Calu3 (cell line): ENCODE results near the gene LAMP1. TPM values are rescaled to one million over a fixed set of nuclear protein-coding genes. Genes with fewer than 3 reads are reported as not detected.

Source experiments
- BruUV-seq: library from RNA; stranded (reverse); fragments of 400-500 nt; replicated peaks from 2 replicates; lab custom pipeline; 2021; lab: Mats Ljungman, UMichigan
- CTCF ChIA-PET: fragments of 300-600 bp; sonication (Branson Sonifier 250); formaldehyde crosslinking; loops from one replicate; lab custom pipeline; 2022; ENCODE audit warnings: antibody characterized with exemption; lab: Charles Lee
- DNase-seq: peaks from one replicate; pipeline ENCODE4 v3.0.0; 2022
- H3K27ac Mint-ChIP-seq: one replicate; pipeline ENCODE4 v1.8.0; 2022; ENCODE audit warnings: mixed read lengths; ENCODE audit not compliant: unreplicated experiment
- H3K27me3 Mint-ChIP-seq: one replicate; pipeline ENCODE4 v1.8.0; 2022; ENCODE audit warnings: mixed read lengths; ENCODE audit not compliant: unreplicated experiment
- H3K36me3 Mint-ChIP-seq: one replicate; pipeline ENCODE4 v1.8.0; 2022; ENCODE audit warnings: mild to moderate bottlenecking, moderate library complexity, mixed read lengths; ENCODE audit not compliant: insufficient read depth, unreplicated experiment
- H3K4me1 Mint-ChIP-seq: one replicate; pipeline ENCODE4 v1.8.0; 2022; ENCODE audit warnings: mild to moderate bottlenecking, low read depth, mixed read lengths; ENCODE audit not compliant: unreplicated experiment
- H3K4me3 Mint-ChIP-seq: one replicate; pipeline ENCODE4 v1.8.0; 2022; ENCODE audit warnings: mild to moderate bottlenecking, low read depth, moderate library complexity, mixed read lengths; ENCODE audit not compliant: unreplicated experiment
- H3K9me3 Mint-ChIP-seq: one replicate; pipeline ENCODE4 v1.8.0; 2022; ENCODE audit warnings: low read depth, mixed read lengths; ENCODE audit not compliant: unreplicated experiment
- intact Hi-C: fragments of 100-400 bp; cut with micrococcal nuclease; formaldehyde crosslinking; loops from one replicate; pipeline ENCODE4 v1.10.0; 2022; ENCODE audit not compliant: unreplicated experiment
- total RNA-seq: library from RNA; stranded (reverse); gene quantifications from 2 replicates; pipeline ENCODE4 v1.2.3, GENCODE V29; 2022
- TF ChIP-seq, protein P1 (sequence below): fragments of 200-600 bp; IDR thresholded peaks from one replicate; pipeline ENCODE4 v1.8.0; 2022; ENCODE audit warnings: antibody characterized with exemption; ENCODE audit not compliant: unreplicated experiment

The LAMP1 gene
- total RNA-seq, 1 experiment from 2014 or later: 70.7 TPM

DNA sequence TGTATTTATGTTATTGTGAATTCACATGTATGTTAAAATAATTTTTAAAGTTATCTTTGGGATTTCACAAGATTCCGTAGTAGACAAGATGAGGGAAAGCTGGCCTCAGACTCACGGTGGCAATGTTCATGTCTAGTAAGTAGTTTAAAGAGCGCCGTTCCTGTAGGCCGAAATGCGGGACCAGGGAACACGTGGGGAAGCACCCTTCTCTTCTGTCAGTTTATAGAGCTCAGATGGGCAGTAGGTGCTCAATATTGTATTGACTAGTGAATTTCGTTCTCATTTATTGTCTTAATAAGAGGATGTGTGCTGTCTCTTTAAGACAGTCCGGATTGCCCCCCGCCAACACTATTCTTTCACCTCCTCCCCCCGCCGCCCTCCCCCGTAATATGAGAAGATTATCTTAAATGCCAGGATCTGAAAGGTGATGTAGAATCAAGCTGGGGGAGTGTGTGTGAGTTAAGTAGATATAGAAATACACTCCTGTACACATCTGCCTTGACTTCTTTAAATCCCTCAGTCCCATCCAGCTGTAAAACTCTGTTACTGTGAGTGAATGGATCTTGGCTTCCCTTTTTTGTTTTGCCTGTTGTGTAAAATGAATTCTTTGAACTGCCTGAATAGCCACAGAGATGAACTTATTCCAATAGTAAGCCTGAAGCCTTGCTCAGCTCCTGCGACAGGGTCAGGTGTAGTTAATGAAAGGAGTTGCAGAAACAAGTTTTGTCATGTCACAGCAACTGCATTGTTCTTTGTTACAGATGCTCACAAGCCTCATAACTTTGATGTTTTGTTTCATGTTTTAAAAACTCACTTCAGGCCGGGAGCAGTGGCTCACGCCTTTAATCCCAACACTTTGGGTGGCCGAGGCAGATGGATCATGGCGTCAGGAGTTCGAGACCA is 1.3 kb downstream of the LAMP1 start:
- intact Hi-C loops: no loop called here
- BruUV-seq: TSS peak; percentile 66
- TF ChIP-seq, protein P1, sequence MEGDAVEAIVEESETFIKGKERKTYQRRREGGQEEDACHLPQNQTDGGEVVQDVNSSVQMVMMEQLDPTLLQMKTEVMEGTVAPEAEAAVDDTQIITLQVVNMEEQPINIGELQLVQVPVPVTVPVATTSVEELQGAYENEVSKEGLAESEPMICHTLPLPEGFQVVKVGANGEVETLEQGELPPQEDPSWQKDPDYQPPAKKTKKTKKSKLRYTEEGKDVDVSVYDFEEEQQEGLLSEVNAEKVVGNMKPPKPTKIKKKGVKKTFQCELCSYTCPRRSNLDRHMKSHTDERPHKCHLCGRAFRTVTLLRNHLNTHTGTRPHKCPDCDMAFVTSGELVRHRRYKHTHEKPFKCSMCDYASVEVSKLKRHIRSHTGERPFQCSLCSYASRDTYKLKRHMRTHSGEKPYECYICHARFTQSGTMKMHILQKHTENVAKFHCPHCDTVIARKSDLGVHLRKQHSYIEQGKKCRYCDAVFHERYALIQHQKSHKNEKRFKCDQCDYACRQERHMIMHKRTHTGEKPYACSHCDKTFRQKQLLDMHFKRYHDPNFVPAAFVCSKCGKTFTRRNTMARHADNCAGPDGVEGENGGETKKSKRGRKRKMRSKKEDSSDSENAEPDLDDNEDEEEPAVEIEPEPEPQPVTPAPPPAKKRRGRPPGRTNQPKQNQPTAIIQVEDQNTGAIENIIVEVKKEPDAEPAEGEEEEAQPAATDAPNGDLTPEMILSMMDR: no peak
- Mint-ChIP-seq H3K27ac (peak overlapping the region; percentile 60), H3K36me3 (peaks cover 15% of the 10 kb centered on the region), H3K9me3 (peaks cover 2% of the 10 kb centered on the region), H3K4me1 (peaks cover 11% of the 10 kb centered on the region), H3K4me3 (peak overlapping the region; percentile 100), H3K27me3 (no peaks in the 10 kb centered on the region)
- no peak for DNase-seq
- CTCF ChIA-PET: no interaction called here

DNA sequence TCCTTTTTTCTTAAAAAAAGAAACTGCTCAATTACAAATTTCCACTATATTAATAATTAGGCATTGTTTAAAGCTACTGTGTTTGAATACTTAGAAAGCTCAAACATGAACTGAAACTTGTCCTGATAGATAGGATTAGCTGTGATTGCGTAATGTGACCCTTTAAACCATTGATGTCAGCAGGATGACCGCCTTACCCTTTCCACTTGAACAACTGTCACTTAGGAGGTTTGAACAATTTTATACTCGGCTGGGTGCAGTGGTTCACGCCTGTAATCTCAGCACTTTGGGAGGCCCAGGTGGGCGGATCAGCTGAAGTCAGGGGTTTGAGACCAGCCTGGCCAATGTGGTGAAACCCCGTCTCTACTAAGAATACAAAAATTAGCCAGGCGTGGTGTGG is 2.9 kb downstream of the LAMP1 start:
- CTCF ChIA-PET: interaction anchor here (0.7 kb wide), 1 partner anchor 278 kb away, joined by 4 read pairs; no protein-coding TSS in a partner anchor
- no peak overlapping the region for H3K27ac Mint-ChIP-seq
- peaks cover 11% of the 10 kb centered on the region for H3K4me1 Mint-ChIP-seq
- TF ChIP-seq, protein P1: no peak
- H3K4me3 Mint-ChIP-seq: no peak overlapping the region
- peaks cover 2% of the 10 kb centered on the region for H3K9me3 Mint-ChIP-seq
- H3K36me3 Mint-ChIP-seq: peaks cover 15% of the 10 kb centered on the region
- intact Hi-C loops: no loop called here
- no TSS peak for BruUV-seq
- DNase-seq: no peak
- no peaks in the 10 kb centered on the region for H3K27me3 Mint-ChIP-seq

DNA sequence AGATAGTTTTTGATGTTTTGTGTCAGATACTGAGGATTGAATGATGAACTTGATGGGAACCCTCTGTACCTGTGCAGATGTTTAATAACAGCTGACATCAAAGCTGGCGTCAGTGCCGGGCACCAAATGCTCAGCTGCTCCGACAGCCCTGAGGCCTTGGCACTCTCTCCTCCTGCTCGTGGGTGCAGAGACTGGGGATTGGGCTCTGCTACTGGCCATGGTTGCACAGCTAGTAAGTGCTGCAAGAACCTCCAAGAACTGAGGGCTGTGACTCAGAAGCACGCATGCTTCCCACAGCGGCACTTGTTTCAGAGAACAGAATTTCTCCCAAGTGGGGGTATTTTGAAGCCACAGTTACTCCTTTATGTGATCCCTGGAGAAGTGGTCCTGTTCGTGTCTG is 5.9 kb downstream of the LAMP1 start:
- intact Hi-C loops: no loop called here
- BruUV-seq: no TSS peak
- no peak for DNase-seq
- CTCF ChIA-PET: no interaction called here
- TF ChIP-seq, protein P1: no peak
- H3K9me3 Mint-ChIP-seq: no peaks in the 10 kb centered on the region
- H3K27ac Mint-ChIP-seq: no peak overlapping the region
- H3K27me3 Mint-ChIP-seq: no peaks in the 10 kb centered on the region
- H3K36me3 Mint-ChIP-seq: no peaks in the 10 kb centered on the region
- H3K4me3 Mint-ChIP-seq: no peak overlapping the region
- no peaks in the 10 kb centered on the region for H3K4me1 Mint-ChIP-seq

DNA sequence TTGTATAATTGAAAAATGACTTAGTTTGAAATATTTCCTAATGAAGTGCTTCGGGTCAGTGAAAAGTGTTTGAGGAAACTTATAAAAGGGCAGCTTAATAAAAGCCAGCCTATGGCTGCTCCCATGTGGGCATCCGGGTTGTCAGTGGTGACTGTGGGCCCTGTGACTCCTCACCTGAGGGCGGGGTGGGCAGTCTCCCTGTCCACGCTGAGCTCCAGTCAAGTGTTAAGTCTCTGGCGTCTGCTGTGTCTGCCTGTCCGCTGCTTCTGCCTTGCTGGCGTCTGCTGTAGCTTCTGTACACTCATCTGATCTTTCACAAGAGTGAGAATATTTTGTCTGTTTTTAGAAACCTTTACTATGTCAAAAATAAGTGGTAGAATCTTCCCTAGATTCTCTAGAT is 7.1 kb downstream of the LAMP1 start:
- BruUV-seq: no TSS peak
- H3K4me3 Mint-ChIP-seq: no peak overlapping the region

More for the DNA sequence above, 7.1 kb downstream of the LAMP1 start:
- CTCF ChIA-PET: no interaction called here
- intact Hi-C loops: no loop called here
- H3K36me3 Mint-ChIP-seq: no peaks in the 10 kb centered on the region
- no peaks in the 10 kb centered on the region for H3K9me3 Mint-ChIP-seq
- DNase-seq: no peak
- no peaks in the 10 kb centered on the region for H3K27me3 Mint-ChIP-seq
- no peak overlapping the region for H3K27ac Mint-ChIP-seq
- H3K4me1 Mint-ChIP-seq: no peaks in the 10 kb centered on the region
- TF ChIP-seq, protein P1: no peak
